Measurements from ENCODE around the gene UBE2V1.
A peak's percentile ranks its signal among the peaks of the same experiment; 100 is the strongest.

Gene UBE2V1

GRCh38 chr20:50113420-50114224 lies 672 bp upstream of the UBE2V1 start:
- DNase-seq (ENCODE audit: low read depth): no peak
- TF ChIP-seq CTCF (conservative IDR thresholded peaks at IDR 0.05; ENCODE audit: low read depth, low read length): no peak
- peak overlapping the region; percentile 85 for H3K4me3 ChIP-seq (ENCODE audit: low read depth, low read length)

GRCh38 chr20:50111829-50112495 lies 988 bp downstream of the UBE2V1 start:
- TF ChIP-seq CTCF (conservative IDR thresholded peaks at IDR 0.05; ENCODE audit: low read depth, low read length): no peak
- peak overlapping the region; percentile 85 for H3K4me3 ChIP-seq (ENCODE audit: low read depth, low read length)
- no peak for DNase-seq (ENCODE audit: low read depth)

GRCh38 chr20:50111120-50111828 lies 1.7 kb downstream of the UBE2V1 start:
- H3K4me3 ChIP-seq (ENCODE audit: low read depth, low read length): peak overlapping the region; percentile 85
- TF ChIP-seq CTCF (conservative IDR thresholded peaks at IDR 0.05; ENCODE audit: low read depth, low read length): no peak
- peak; percentile 62 for DNase-seq (ENCODE audit: low read depth)

- no peak for TF ChIP-seq CTCF (conservative IDR thresholded peaks at IDR 0.05; ENCODE audit: low read depth, low read length)
- H3K4me3 ChIP-seq (ENCODE audit: low read depth, low read length): no peak overlapping the region
- DNase-seq (ENCODE audit: low read depth): peak; percentile 57
These were observed 2.6 kb downstream of the UBE2V1 start for GRCh38 chr20:50110141-50111047.

GRCh38 chr20:50108556-50109235 lies 4.3 kb downstream of the UBE2V1 start:
- no peak overlapping the region for H3K4me3 ChIP-seq (ENCODE audit: low read depth, low read length)
- TF ChIP-seq CTCF (conservative IDR thresholded peaks at IDR 0.05; ENCODE audit: low read depth, low read length): no peak
- DNase-seq (ENCODE audit: low read depth): no peak

- DNase-seq (ENCODE audit: low read depth): no peak
- TF ChIP-seq CTCF (conservative IDR thresholded peaks at IDR 0.05; ENCODE audit: low read depth, low read length): no peak
- H3K4me3 ChIP-seq (ENCODE audit: low read depth, low read length): no peak overlapping the region
These were observed 5.1 kb downstream of the UBE2V1 start for GRCh38 chr20:50107796-50108331.

All from choroid plexus epithelial cell (primary cell).